H1 (cell line): ENCODE data around the gene CCDC12.

ENCODE experiments used
- ASH2L ChIP-seq: fragments of 200-600, 300-600 bp; sonication (generic); IDR thresholded peaks from one replicate; pipeline ENCODE4 v1.7.1; 2017; ENCODE audit warnings: low read length
- CEBPB ChIP-seq: IDR thresholded peaks from 2 replicates; pipeline ENCODE4 v1.6.1; 2012; ENCODE audit warnings: low read depth, low read length
- CTCF ChIP-seq, 3 experiments: IDR thresholded peaks; 1 replicate in 2 of 3; 2 replicates in 1 of 3; pipeline versions ENCODE4 v1.5.1 to v1.6.1; 2011; ENCODE audit warnings: low read length in 3 of 3, mild to moderate bottlenecking in 3 of 3, inconsistent platforms in 2 of 3, low read depth in 1 of 3, moderate library complexity in 1 of 3; ENCODE audit not compliant: insufficient read depth in 1 of 3; ENCODE audit errors: control extremely low read depth in 1 of 3
- EZH2 ChIP-seq: fragments of 200-600 bp; sonication (generic); IDR thresholded peaks from 2 replicates; pipeline ENCODE4 v1.7.1; 2012; ENCODE audit warnings: low read depth, mild to moderate bottlenecking, moderate library complexity, low read length, inconsistent platforms; ENCODE audit not compliant: severe bottlenecking
- FOSL1 ChIP-seq: IDR thresholded peaks from 2 replicates; pipeline ENCODE4 v1.6.1; 2011; ENCODE audit warnings: mild to moderate bottlenecking, low read depth, low read length, moderate library complexity; ENCODE audit not compliant: insufficient read depth
- HDAC6 ChIP-seq: IDR thresholded peaks from one replicate; pipeline ENCODE4 v1.7.1; 2012; ENCODE audit warnings: low read depth, mild to moderate bottlenecking, inconsistent platforms, low read length, moderate library complexity
- POLR2A ChIP-seq, 2 experiments: IDR thresholded peaks; 1 replicate in 1 of 2; 2 replicates in 1 of 2; pipeline ENCODE4 v1.6.1; 2011; ENCODE audit warnings: low read depth in 2 of 2, low read length in 2 of 2, mild to moderate bottlenecking in 2 of 2; ENCODE audit errors: control extremely low read depth in 1 of 2
- POLR2AphosphoS5 ChIP-seq: IDR thresholded peaks from 2 replicates; pipeline ENCODE4 v1.6.1; 2011; ENCODE audit warnings: low read depth, low read length
- RBBP5 ChIP-seq: IDR thresholded peaks from 2 replicates; pipeline ENCODE4 v1.7.1; 2012; ENCODE audit warnings: low read depth, mild to moderate bottlenecking, inconsistent platforms, low read length, moderate library complexity, borderline replicate concordance
- RFX5 ChIP-seq: IDR thresholded peaks from 2 replicates; pipeline ENCODE4 v1.6.1; 2011; ENCODE audit warnings: low read depth, low read length, improper control_type of control experiment, borderline replicate concordance
- SAP30 ChIP-seq: fragments of 300-600 bp; sonication (generic); IDR thresholded peaks from 2 replicates; pipeline ENCODE4 v1.7.1; 2012; ENCODE audit warnings: low read length, moderate library complexity, mild to moderate bottlenecking, inconsistent platforms; ENCODE audit not compliant: insufficient read depth, insufficient replicate concordance
- SP2 ChIP-seq: IDR thresholded peaks from 2 replicates; pipeline ENCODE4 v1.6.1; 2012; ENCODE audit warnings: mild to moderate bottlenecking, low read length, inconsistent platforms
- SUZ12 ChIP-seq: fragments of 200-600 bp; sonication (generic); IDR thresholded peaks from 2 replicates; pipeline ENCODE4 v1.6.1; 2012; ENCODE audit warnings: mild to moderate bottlenecking, inconsistent platforms, low read length, moderate library complexity, mixed read lengths
- TF ChIP-seq, protein P1 (sequence below): IDR thresholded peaks from 2 replicates; pipeline ENCODE4 v1.6.1; 2011; ENCODE audit warnings: low read depth, mild to moderate bottlenecking, low read length; ENCODE audit not compliant: insufficient read depth

GRCh38 chr3:46965151-46965550 lies 11.4 kb downstream of the CCDC12 start:
- no peak for TF ChIP-seq ASH2L
- no peak for TF ChIP-seq HDAC6
- TF ChIP-seq CEBPB, result no peak
- TF ChIP-seq POLR2A (IDR thresholded peaks at IDR 0.05; ENCODE audit: control extremely low read depth in 1 of 2, low read depth in 2 of 2, low read length in 2 of 2), result no peak
- TF ChIP-seq RBBP5, result no peak
- no peak for TF ChIP-seq CTCF (IDR thresholded peaks at IDR 0.05; ENCODE audit: control extremely low read depth in 1 of 3, insufficient read depth in 1 of 3, low read depth in 1 of 3, low read length in 3 of 3)
- TF ChIP-seq SP2, result no peak
- TF ChIP-seq POLR2AphosphoS5, result no peak
- TF ChIP-seq SAP30, result no peak
- no peak for TF ChIP-seq RFX5
- no peak for TF ChIP-seq FOSL1
- TF ChIP-seq EZH2, result no peak
- TF ChIP-seq, protein P1, sequence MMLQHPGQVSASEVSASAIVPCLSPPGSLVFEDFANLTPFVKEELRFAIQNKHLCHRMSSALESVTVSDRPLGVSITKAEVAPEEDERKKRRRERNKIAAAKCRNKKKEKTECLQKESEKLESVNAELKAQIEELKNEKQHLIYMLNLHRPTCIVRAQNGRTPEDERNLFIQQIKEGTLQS, result no peak
- no peak for TF ChIP-seq SUZ12
